ACC112 (cell line): ENCODE data around the gene FYN.

Experiments
- H2AFZ ChIP-seq: fragments of 200-600 bp; sonication (generic); one replicate; pipeline ENCODE4 v1.6.0; 2017; ENCODE audit warnings: antibody characterized with exemption, low read length; ENCODE audit not compliant: unreplicated experiment
- H3K27ac ChIP-seq: fragments of 200-600 bp; sonication (generic); 2 replicates; pipeline ENCODE4 v1.5.1; 2014; ENCODE audit warnings: low read depth, mild to moderate bottlenecking, antibody characterized with exemption, low read length, moderate library complexity
- H3K27me3 ChIP-seq: fragments of 200-600 bp; sonication (generic); 2 replicates; pipeline ENCODE4 v1.6.1; 2014; ENCODE audit warnings: mild to moderate bottlenecking, antibody characterized with exemption, low read length, moderate library complexity, mixed read lengths; ENCODE audit not compliant: insufficient read depth
- H3K36me3 ChIP-seq: fragments of 200-600 bp; sonication (generic); 2 replicates; pipeline ENCODE4 v1.6.1; 2016; ENCODE audit warnings: mild to moderate bottlenecking, antibody characterized with exemption, low read length, moderate library complexity, mixed read lengths; ENCODE audit not compliant: insufficient read depth
- H3K4me1 ChIP-seq: fragments of 200-600 bp; sonication (generic); one replicate; pipeline ENCODE4 v1.6.1; 2016; ENCODE audit warnings: low read length, mixed read lengths; ENCODE audit not compliant: insufficient read depth, unreplicated experiment, control insufficient read depth
- H3K4me3 ChIP-seq: fragments of 200-600 bp; sonication (generic); 2 replicates; pipeline ENCODE4 v1.5.1; 2014; ENCODE audit warnings: mild to moderate bottlenecking, low read depth, low read length
- H3K79me2 ChIP-seq: fragments of 200-600 bp; sonication (generic); one replicate; pipeline ENCODE4 v1.6.0; 2016; ENCODE audit warnings: low read length; ENCODE audit not compliant: control insufficient read depth, unreplicated experiment, insufficient read depth

FYN gene

GRCh38 chr6:111818539-111819226 lies 54.6 kb downstream of the FYN start:
- Histone ChIP-seq H3K4me3 (no peak overlapping the region), H3K27me3 (no peaks in the 10 kb centered on the region), H3K4me1 (peaks cover 19% of the 10 kb centered on the region), H3K36me3 (no peaks in the 10 kb centered on the region), H3K27ac (no peak overlapping the region), H2AFZ (no peak overlapping the region), H3K79me2 (peaks cover 42% of the 10 kb centered on the region)

- H3K27ac ChIP-seq: no peak overlapping the region
- peaks cover 19% of the 10 kb centered on the region for H3K4me1 ChIP-seq
- no peaks in the 10 kb centered on the region for H3K27me3 ChIP-seq
- H3K79me2 ChIP-seq: peaks cover 36% of the 10 kb centered on the region
- no peak overlapping the region for H2AFZ ChIP-seq
- H3K4me3 ChIP-seq: no peak overlapping the region
- no peaks in the 10 kb centered on the region for H3K36me3 ChIP-seq
These were observed 55.7 kb downstream of the FYN start for GRCh38 chr6:111817451-111818120.

- Histone ChIP-seq H3K4me1 (peaks cover 27% of the 10 kb centered on the region), H2AFZ (no peak overlapping the region), H3K36me3 (no peaks in the 10 kb centered on the region), H3K27me3 (no peaks in the 10 kb centered on the region), H3K79me2 (peaks cover 34% of the 10 kb centered on the region), H3K4me3 (peak overlapping the region; percentile 7; the same call in 1 of the 2 replicates), H3K27ac (peak overlapping the region; percentile 73)
These were observed 59.5 kb downstream of the FYN start for GRCh38 chr6:111813677-111814310.

DNA sequence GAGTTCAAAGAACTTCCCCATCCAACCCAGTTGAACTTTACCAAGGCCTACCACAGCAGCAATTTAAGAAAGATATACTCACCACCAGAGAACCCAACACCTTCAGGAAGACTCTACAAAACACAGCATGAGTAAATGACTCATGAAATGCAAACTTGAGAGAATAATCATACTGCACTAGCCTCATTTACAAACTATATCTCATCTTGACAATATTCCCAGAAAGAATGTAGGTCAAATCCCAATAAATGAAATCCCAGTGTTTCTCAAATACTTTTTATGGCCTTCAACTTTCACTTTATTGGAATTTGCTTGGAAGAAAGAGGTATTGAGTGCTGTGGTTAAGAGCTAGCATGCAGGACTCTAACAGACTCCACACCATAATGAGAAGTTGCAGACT lies 60.0 kb downstream of the FYN start:
- peaks cover 32% of the 10 kb centered on the region for H3K79me2 ChIP-seq
- peaks cover 27% of the 10 kb centered on the region for H3K4me1 ChIP-seq
- H2AFZ ChIP-seq: no peak overlapping the region
- H3K4me3 ChIP-seq: peak overlapping the region; percentile 7; the same call in 1 of the 2 replicates
- H3K27me3 ChIP-seq: no peaks in the 10 kb centered on the region
- no peaks in the 10 kb centered on the region for H3K36me3 ChIP-seq
- peak overlapping the region; percentile 73 for H3K27ac ChIP-seq

- H3K79me2 ChIP-seq: peaks cover 26% of the 10 kb centered on the region
- no peaks in the 10 kb centered on the region for H3K27me3 ChIP-seq
- H3K27ac ChIP-seq: peak overlapping the region; percentile 73
- H2AFZ ChIP-seq: no peak overlapping the region
- no peaks in the 10 kb centered on the region for H3K36me3 ChIP-seq
- peaks cover 27% of the 10 kb centered on the region for H3K4me1 ChIP-seq
- H3K4me3 ChIP-seq: no peak overlapping the region; the same call in 1 of the 2 replicates
These were observed 60.9 kb downstream of the FYN start for GRCh38 chr6:111812060-111813038.

DNA sequence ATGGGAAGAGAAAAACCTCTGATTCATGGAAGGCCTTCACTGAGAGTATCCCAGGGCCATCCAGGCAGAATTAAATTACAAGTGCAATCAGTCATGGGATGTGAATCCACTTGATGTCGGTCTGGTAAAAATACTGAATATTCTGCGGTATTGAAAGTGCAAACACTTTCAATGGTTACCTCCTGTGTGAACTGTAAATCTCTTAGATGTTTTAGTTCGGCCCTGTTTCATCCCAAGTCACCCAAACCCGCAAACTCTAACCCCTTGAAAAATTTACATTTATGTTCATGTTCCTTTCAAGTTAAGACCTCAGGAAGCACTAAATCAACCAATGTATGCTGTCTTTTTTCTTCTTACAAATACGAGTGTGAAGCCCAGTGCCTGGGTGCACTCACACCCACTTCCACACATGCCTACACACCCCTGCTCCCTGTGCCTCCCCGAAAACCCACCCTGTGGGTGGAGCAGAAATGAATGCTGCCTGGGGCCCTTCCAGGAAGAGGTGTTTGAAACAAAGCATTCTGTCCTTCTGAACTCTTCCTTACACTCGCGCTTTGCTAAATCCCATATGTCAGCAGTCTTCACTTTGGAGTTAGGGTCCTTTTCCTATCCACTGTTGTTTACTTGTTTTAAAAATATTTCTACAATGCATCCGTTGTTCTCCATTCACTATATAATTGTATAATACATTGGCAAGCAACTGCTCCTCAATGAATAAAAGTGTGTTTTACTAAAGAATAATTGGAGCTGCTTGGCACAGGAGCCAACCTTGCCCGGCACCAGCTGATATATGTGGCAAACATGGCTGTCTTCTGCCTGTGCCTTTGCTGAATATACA lies 62.7 kb downstream of the FYN start:
- H3K27me3 ChIP-seq: no peaks in the 10 kb centered on the region
- H3K36me3 ChIP-seq: no peaks in the 10 kb centered on the region
- peaks cover 27% of the 10 kb centered on the region for H3K79me2 ChIP-seq
- no peak overlapping the region for H3K27ac ChIP-seq
- no peak overlapping the region for H3K4me3 ChIP-seq
- no peak overlapping the region for H2AFZ ChIP-seq
- peaks cover 43% of the 10 kb centered on the region for H3K4me1 ChIP-seq

- Histone ChIP-seq H3K4me1 (peaks cover 48% of the 10 kb centered on the region), H3K79me2 (peaks cover 25% of the 10 kb centered on the region)
These were observed 63.5 kb downstream of the FYN start for GRCh38 chr6:111809766-111810165.

DNA sequence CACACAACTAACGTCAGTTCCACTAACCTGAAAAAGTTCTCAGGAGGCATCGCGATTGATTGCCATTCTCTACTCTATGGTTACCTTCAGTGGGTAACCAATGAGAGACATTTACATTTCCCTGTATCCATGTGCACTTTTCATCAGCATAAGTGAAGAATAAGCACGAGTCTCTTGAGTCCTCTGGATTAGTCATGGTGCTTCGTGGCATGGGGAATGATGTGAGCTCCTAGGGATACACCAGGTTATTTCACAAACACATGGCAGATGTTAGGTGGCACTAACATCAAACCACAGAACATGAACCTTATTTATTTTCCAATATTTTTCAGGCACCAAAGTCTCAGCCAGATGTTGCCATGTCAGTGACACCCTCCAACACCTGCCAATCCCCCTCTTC lies 64.0 kb downstream of the FYN start:
- Histone ChIP-seq H3K4me3 (no peak overlapping the region), H3K4me1 (peaks cover 53% of the 10 kb centered on the region), H3K27ac (no peak overlapping the region), H3K27me3 (no peaks in the 10 kb centered on the region), H2AFZ (no peak overlapping the region), H3K79me2 (peaks cover 25% of the 10 kb centered on the region), H3K36me3 (no peaks in the 10 kb centered on the region)

More at GRCh38 chr6:111809766-111810165, 63.5 kb downstream of the FYN start:
- H3K36me3 ChIP-seq: no peaks in the 10 kb centered on the region
- H3K4me3 ChIP-seq: no peak overlapping the region
- H2AFZ ChIP-seq: no peak overlapping the region
- no peaks in the 10 kb centered on the region for H3K27me3 ChIP-seq
- H3K27ac ChIP-seq: no peak overlapping the region

- Histone ChIP-seq H3K36me3 (no peaks in the 10 kb centered on the region), H3K4me1 (peaks cover 53% of the 10 kb centered on the region), H3K79me2 (peaks cover 28% of the 10 kb centered on the region), H2AFZ (no peak overlapping the region), H3K27ac (no peak overlapping the region), H3K4me3 (no peak overlapping the region), H3K27me3 (no peaks in the 10 kb centered on the region)
These were observed 64.8 kb downstream of the FYN start for GRCh38 chr6:111808493-111808892.
